ENCODE data around the gene RPL32.

The RPL32 gene

DNA sequence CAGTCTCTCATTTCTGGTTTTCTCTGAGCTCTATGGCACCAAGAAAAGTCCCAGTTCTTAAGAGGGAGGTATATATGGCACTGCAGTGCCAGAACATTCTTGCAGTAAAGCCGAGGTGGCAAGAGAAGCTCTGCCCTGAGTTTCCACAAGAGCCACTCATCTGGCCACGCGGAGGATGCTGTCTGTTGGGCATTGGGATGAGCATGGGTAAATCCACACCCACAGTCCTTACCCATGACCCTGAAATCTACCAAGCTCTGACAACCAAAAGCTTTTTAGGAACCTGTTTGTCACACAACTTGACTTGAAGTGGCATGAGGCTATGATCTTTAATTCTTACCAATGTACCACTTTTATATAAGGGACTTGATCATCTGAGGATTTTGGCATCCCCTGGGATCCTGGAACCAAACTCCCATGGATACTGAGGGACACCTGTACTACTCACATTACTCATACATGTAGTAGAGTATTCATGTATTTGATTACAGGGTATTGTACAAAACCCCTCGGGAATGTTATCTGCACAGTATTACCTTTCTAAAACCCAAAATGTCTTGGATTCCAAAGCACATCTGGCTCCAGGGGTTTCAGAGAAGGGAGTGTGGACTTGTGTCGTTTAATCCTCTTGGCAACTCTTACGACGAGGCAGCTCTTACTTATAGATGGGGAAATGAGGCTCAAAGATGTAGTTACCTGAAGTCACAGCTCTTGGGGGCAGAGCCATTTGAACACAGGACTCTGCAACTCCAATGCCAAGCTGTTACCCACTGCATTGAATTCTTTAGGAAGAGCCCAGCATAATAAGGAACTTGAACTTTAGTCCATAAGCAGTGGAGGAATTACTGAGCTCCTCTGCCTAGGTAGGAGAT is 8.8 kb downstream of the RPL32 start:
- DNase-seq, result no peak

DNA sequence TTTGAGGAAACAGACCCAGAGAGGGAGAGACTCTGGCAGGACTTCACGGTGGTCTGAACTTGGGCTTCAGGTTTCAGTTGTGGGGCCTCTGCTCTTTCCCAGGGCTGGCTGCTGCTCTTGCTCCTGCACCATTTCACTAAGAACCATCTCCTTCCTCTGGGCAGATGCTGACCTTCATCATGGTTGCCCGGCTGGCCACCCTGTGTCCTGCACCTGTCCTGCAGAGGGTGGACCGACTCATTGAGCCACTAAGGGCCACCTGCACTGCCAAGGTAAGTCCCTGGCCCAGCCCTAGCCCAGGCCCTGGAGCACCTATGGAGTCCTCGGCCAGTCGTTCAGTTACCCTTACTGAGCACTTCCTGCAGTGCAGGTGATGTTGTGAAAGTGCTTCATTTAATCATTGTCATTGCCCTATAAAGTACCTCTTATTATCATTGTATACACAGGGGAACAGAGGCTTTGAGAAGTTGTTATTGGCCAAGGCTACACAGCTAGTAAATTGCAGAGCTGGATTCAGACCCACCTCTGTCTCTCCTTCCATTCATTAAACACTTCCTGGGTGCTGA is 10.0 kb downstream of the RPL32 start:
- no peak for DNase-seq

DNA sequence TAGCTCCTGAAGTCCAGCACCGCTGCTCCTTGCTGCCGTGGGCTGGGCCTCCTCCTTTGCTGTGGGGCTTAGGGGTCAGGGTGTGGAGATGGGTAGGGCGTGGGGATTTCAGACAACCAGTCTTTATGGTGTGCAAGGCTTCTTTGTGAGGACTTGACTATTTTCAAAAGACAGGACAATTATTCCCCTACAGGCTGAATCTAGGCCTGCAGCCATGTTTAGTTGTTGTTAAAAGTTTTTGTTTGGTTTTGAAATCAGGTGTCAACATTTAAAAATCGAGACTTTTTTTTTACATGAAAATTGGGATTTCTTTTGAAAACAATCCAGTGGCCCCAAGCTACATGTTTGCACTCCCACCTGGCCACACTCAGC is 10.6 kb downstream of the RPL32 start:
- no peak for DNase-seq

DNA sequence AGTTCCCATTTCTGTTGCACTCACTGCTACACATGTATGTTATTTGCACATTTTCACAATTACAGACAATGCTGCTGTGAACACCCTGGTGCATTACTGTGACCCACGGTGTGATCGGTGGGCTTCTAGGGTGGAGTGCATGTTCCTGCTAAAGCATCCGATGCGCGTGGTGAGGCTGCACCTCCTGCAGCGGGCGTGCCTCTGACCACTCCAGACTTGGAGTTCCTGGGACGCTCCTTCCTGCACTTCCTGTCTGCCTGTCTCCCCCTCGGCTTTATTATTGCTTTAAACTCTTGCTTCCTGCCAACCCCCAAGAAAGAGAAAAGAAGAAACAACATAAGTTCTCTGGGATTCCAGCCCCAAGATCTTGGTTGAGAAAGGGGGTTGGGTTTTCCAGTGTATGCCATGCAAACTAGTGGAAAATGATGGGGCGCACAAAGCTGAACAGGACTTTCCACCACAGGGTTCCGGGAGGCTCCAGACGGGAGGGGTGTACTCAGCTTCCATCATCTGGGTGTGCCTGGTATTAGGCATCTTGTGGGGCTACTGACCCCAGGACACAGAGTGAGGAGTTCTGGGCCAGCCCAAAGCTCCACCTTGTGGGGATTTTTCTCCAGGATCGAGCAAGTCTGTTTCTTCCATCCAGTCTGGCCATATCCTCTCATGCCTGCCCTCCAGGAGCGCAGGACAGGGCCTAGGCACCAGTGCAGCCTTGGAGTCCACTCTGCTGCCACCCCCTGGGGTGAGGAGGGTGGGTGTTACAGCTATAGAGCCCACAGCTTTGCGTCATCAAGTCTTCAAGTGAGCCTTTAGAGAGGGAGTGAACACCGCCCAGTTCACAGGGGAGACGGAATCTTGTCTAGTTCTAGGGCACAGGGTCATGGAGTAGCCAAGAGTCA is 11.2 kb downstream of the RPL32 start:
- DNase-seq, result no peak

GRCh38 chr3:12829404-12829803 is 12.0 kb downstream of the RPL32 start:
- no peak for DNase-seq

DNA sequence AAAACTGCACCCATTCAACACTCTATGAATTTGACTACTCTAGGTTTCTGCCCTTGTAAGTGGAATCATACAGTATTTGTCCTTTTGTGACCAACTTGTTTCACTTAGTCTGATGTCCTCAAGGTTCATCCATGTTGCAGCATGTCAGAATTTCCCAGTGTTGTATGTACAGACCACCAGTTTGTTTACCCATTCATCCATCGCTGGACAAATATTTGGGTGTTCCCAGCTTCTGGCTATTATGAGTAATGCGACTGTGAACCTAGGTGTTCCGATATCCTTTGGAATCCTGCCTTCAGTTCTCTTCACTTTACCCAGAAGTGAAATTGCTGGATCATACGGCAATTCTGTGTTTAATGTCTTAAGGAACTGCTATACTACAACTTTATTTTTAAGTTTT is 12.6 kb downstream of the RPL32 start:
- no peak for DNase-seq

- DNase-seq, result no peak
Measured at GRCh38 chr3:12825156-12825555, 16.2 kb downstream of the RPL32 start.

DNA sequence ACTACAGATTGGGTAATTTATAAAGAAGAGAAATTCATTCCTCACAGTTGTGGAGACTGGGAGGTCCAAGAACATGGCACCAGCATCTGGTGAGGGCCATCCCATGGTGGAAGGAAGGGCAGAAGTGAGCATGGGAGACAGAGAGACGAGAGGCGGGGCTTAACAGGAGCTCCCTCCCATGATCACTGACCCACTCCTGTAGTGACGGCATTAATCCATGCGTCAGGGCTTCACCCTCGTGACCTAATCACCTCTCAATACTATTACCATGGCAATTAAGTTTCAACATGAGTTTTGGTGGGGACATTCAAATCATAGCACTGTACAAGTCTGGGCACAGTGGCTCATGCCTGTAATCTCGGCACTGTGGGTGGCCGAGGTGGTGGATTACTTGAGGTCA is 17.1 kb downstream of the RPL32 start:
- no peak for DNase-seq

GRCh38 chr3:12822725-12823373 is 18.5 kb downstream of the RPL32 start:
- peak in 1 of 2 donors; percentile 12 for DNase-seq

GRCh38 chr3:12818773-12819172 is 22.6 kb downstream of the RPL32 start:
- no peak for DNase-seq

DNA sequence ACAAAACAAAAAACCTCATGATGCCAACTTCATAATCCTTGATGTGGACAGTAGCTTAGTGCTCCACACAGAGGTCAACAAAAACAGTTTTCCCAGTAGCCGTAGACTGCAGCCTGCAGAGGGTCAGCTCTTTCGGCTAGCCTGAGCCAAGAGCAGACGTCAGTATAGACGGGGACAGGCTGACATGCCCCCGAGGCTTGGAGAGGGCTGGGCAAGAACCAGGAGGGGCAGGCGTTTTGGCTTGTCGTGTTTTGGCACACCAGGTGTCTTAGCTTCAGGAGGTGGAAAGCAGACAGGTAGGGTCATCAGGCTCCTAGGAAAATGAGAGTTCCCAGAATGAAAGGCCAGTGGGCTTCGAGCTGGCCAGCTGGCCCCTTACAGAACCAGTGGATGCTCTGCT is 23.1 kb downstream of the RPL32 start:
- DNase-seq, result no peak

GRCh38 chr3:12817343-12817710 is 24.0 kb downstream of the RPL32 start:
- no peak for DNase-seq

DNA sequence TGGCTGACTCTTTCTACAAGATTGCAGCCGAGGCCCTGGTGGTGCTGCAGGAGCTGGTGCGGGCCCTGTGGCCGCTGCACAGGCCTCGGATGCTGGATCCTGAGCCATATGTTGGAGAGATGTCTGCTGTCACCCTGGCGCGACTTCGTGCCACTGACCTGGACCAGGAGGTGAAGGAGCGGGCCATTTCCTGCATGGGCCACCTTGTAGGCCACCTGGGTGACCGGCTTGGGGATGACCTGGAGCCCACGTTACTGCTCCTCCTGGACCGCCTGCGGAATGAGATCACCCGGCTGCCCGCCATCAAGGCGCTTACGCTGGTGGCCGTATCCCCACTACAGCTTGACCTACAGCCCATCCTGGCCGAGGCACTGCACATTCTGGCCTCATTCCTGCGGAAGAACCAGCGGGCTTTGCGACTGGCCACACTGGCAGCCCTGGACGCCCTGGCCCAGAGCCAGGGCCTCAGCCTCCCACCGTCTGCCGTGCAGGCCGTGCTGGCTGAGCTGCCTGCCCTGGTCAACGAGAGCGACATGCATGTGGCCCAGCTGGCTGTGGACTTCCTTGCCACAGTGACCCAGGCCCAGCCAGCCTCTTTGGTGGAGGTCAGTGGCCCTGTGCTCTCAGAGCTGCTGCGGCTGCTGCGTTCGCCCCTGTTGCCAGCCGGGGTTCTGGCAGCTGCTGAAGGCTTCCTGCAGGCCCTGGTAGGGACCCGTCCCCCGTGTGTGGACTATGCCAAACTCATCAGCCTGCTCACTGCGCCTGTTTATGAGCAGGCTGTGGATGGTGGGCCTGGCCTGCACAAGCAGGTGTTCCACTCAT is 24.6 kb downstream of the RPL32 start:
- no peak for DNase-seq

DNA sequence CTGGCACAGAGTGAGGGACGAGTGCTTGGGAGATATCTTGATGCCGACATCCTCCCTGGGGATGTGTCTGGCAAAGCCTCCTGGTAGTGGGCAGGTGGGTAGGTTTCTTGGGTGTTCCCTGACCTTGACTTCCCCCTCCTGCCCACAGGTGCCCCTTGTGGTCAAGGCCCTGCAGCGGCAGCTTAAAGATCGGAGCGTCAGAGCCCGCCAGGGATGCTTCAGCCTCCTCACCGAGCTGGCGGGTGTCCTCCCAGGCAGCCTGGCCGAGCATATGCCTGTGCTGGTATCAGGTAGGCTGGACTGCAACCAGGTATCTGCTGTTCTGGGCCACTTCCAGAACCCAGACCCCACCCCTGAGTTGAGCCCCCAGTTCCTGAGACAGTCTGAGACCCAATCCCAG is 25.6 kb downstream of the RPL32 start:
- DNase-seq, result no peak

GRCh38 chr3:12815078-12815477 is 26.3 kb downstream of the RPL32 start:
- DNase-seq, result no peak

DNA sequence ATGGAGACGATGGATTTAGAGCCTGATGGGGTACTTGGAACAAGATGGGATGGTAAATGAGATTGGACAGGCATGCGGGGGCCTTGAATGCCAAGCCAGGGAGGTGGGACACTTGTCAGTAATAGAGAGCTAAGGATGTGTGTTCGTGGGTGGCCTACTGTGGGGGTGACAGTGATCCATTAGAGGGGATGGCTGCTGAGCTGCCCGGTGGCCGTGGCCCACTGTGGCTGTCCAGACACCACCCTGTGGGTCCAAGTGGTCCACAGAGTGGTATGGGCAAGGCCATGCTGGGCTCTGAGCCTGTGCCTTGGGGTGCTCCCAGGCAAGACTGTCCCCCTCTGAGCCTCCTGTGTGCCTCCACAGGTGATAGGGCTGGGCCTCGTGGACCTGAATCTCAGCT is 27.4 kb downstream of the RPL32 start:
- DNase-seq, result no peak

DNA sequence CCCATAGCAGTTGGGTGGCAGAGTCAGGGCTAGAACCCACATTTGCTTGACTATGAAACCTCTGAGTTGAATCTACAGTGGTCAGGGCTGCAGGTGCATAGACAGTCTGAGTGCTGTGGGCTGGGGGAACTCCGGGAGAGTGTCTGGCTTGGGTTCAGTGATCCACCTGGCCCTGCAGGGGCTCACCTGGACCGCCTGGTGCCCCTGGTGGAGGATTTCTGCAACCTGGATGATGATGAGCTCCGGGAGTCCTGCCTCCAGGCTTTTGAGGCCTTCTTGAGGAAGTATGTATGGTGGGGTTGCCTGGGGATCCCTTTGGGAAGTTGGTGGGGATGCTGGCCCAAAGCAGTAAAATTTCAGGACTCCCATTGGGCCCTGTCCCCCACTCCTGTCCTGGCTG is 28.6 kb downstream of the RPL32 start:
- no peak for DNase-seq

GRCh38 chr3:12810961-12811360 is 30.4 kb downstream of the RPL32 start:
- DNase-seq, result no peak

GRCh38 chr3:12810013-12810780 is 31.2 kb downstream of the RPL32 start:
- peak; percentile 88 to 92 for DNase-seq

DNA sequence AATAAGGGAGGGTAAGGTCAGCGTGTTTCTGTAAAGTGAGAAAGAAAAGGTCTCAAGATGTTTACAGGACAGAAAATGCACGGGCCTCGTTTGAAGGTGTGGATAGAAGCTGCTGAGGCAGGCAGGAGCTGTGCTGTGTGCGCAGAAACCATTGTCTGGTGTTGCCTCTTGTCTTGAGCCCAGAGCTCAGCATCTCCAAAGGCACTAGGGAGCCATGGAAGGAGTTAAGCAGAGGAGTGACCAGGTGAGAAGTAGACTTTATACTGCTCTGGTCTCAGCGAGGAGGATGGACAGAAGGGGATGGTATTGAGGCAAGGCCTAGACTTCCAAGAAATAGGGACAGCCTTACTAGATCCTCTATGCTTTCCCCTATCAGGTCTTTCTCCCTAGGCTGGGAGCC is 31.9 kb downstream of the RPL32 start:
- no peak for DNase-seq

GRCh38 chr3:12809001-12809400 is 32.4 kb downstream of the RPL32 start:
- no peak for DNase-seq
